ENCODE results near the gene PBX1. TPM values are rescaled to one million over a fixed set of nuclear protein-coding genes. Genes with fewer than 3 reads are reported as not detected.

The PBX1 gene
- total RNA-seq, 2 donors from 2014 or later: 0.80 to 16.6 TPM

GRCh38 chr1:164571333-164571732 is 12.3 kb downstream of the PBX1 start:
- ATAC-seq: no peak
- no peaks in the 10 kb centered on the region for H3K4me1 Mint-ChIP-seq
- no peak for DNase-seq
- no peak overlapping the region for H3K27ac Mint-ChIP-seq
- no peak overlapping the region for H3K4me3 Mint-ChIP-seq
- H3K36me3 Mint-ChIP-seq (ENCODE audit: low read depth): no peaks in the 10 kb centered on the region
- no peaks in the 10 kb centered on the region for H3K27me3 Mint-ChIP-seq
- no peaks in the 10 kb centered on the region for H3K9me3 ChIP-seq (ENCODE audit: control insufficient read depth, low read length, poor library complexity, severe bottlenecking)

GRCh38 chr1:164575356-164575886 is 16.4 kb downstream of the PBX1 start:
- H3K27me3 Mint-ChIP-seq: no peaks in the 10 kb centered on the region
- no peaks in the 10 kb centered on the region for H3K9me3 ChIP-seq (ENCODE audit: control insufficient read depth, low read length, poor library complexity, severe bottlenecking)
- no peak for ATAC-seq
- H3K4me1 Mint-ChIP-seq: no peaks in the 10 kb centered on the region
- H3K36me3 Mint-ChIP-seq (ENCODE audit: low read depth): no peaks in the 10 kb centered on the region
- H3K4me3 Mint-ChIP-seq: no peak overlapping the region
- H3K27ac Mint-ChIP-seq: no peak overlapping the region
- no peak for DNase-seq

- H3K36me3 Mint-ChIP-seq (ENCODE audit: low read depth): no peaks in the 10 kb centered on the region
- no peak overlapping the region for H3K4me3 Mint-ChIP-seq
- no peak for ATAC-seq
Observed at GRCh38 chr1:164576291-164577271, 17.6 kb downstream of the PBX1 start.

GRCh38 chr1:164577291-164577690 is 18.3 kb downstream of the PBX1 start:
- Mint-ChIP-seq H3K27me3 (no peaks in the 10 kb centered on the region), H3K4me3 (no peak overlapping the region), H3K4me1 (no peaks in the 10 kb centered on the region), H3K36me3 (ENCODE audit: low read depth) (no peaks in the 10 kb centered on the region), H3K27ac (no peak overlapping the region)
- no peak for ATAC-seq
- no peak for DNase-seq
- no peaks in the 10 kb centered on the region for H3K9me3 ChIP-seq (ENCODE audit: control insufficient read depth, low read length, poor library complexity, severe bottlenecking)

More at GRCh38 chr1:164576291-164577271, 17.6 kb downstream of the PBX1 start:
- Mint-ChIP-seq H3K4me1 (no peaks in the 10 kb centered on the region), H3K27ac (no peak overlapping the region), H3K27me3 (no peaks in the 10 kb centered on the region)
- no peaks in the 10 kb centered on the region for H3K9me3 ChIP-seq (ENCODE audit: control insufficient read depth, low read length, poor library complexity, severe bottlenecking)
- no peak for DNase-seq

- Mint-ChIP-seq H3K27ac (no peak overlapping the region), H3K36me3 (ENCODE audit: low read depth) (no peaks in the 10 kb centered on the region), H3K4me3 (no peak overlapping the region), H3K4me1 (no peaks in the 10 kb centered on the region), H3K27me3 (no peaks in the 10 kb centered on the region)
- DNase-seq (no peak), ATAC-seq (no peak)
- H3K9me3 ChIP-seq (ENCODE audit: control insufficient read depth, low read length, poor library complexity, severe bottlenecking): no peaks in the 10 kb centered on the region
Observed at GRCh38 chr1:164578479-164579200, 19.7 kb downstream of the PBX1 start.

- no peak overlapping the region for H3K4me3 Mint-ChIP-seq
- no peak overlapping the region for H3K27ac Mint-ChIP-seq
Observed at GRCh38 chr1:164579381-164579780, 20.4 kb downstream of the PBX1 start.

GRCh38 chr1:164581762-164582161 is 22.8 kb downstream of the PBX1 start:
- Mint-ChIP-seq H3K36me3 (ENCODE audit: low read depth) (no peaks in the 10 kb centered on the region), H3K4me3 (no peak overlapping the region), H3K4me1 (no peaks in the 10 kb centered on the region), H3K27me3 (no peaks in the 10 kb centered on the region), H3K27ac (no peak overlapping the region)
- DNase-seq (no peak), ATAC-seq (no peak)
- H3K9me3 ChIP-seq (ENCODE audit: control insufficient read depth, low read length, poor library complexity, severe bottlenecking): no peaks in the 10 kb centered on the region

More at GRCh38 chr1:164579381-164579780, 20.4 kb downstream of the PBX1 start:
- DNase-seq (no peak), ATAC-seq (no peak)
- no peaks in the 10 kb centered on the region for H3K36me3 Mint-ChIP-seq (ENCODE audit: low read depth)
- H3K27me3 Mint-ChIP-seq: no peaks in the 10 kb centered on the region
- H3K9me3 ChIP-seq (ENCODE audit: control insufficient read depth, low read length, poor library complexity, severe bottlenecking): no peaks in the 10 kb centered on the region
- no peaks in the 10 kb centered on the region for H3K4me1 Mint-ChIP-seq

- no peak for DNase-seq
- Mint-ChIP-seq H3K4me3 (no peak overlapping the region), H3K27ac (no peak overlapping the region), H3K4me1 (no peaks in the 10 kb centered on the region), H3K27me3 (no peaks in the 10 kb centered on the region), H3K36me3 (ENCODE audit: low read depth) (no peaks in the 10 kb centered on the region)
- H3K9me3 ChIP-seq (ENCODE audit: control insufficient read depth, low read length, poor library complexity, severe bottlenecking): no peaks in the 10 kb centered on the region
- ATAC-seq: no peak
Observed at GRCh38 chr1:164583196-164583595, 24.2 kb downstream of the PBX1 start.

- Mint-ChIP-seq H3K4me3 (no peak overlapping the region), H3K27me3 (no peaks in the 10 kb centered on the region), H3K4me1 (no peaks in the 10 kb centered on the region), H3K27ac (no peak overlapping the region), H3K36me3 (ENCODE audit: low read depth) (no peaks in the 10 kb centered on the region)
- ATAC-seq: no peak
- DNase-seq: no peak
- H3K9me3 ChIP-seq (ENCODE audit: control insufficient read depth, low read length, poor library complexity, severe bottlenecking): no peaks in the 10 kb centered on the region
Observed at GRCh38 chr1:164583835-164584539, 25.0 kb downstream of the PBX1 start.

GRCh38 chr1:164586591-164586990 is 27.6 kb downstream of the PBX1 start:
- DNase-seq (no peak), ATAC-seq (no peak)
- no peaks in the 10 kb centered on the region for H3K4me1 Mint-ChIP-seq
- H3K27ac Mint-ChIP-seq: no peak overlapping the region
- no peak overlapping the region for H3K4me3 Mint-ChIP-seq
- peaks cover 6% of the 10 kb centered on the region for H3K27me3 Mint-ChIP-seq
- no peaks in the 10 kb centered on the region for H3K36me3 Mint-ChIP-seq (ENCODE audit: low read depth)
- H3K9me3 ChIP-seq (ENCODE audit: control insufficient read depth, low read length, poor library complexity, severe bottlenecking): no peaks in the 10 kb centered on the region

- H3K27ac Mint-ChIP-seq: no peak overlapping the region
- no peaks in the 10 kb centered on the region for H3K36me3 Mint-ChIP-seq (ENCODE audit: low read depth)
- ATAC-seq (no peak), DNase-seq (no peak)
- H3K4me1 Mint-ChIP-seq: no peaks in the 10 kb centered on the region
- no peak overlapping the region for H3K4me3 Mint-ChIP-seq
- peaks cover 6% of the 10 kb centered on the region for H3K27me3 Mint-ChIP-seq
- no peaks in the 10 kb centered on the region for H3K9me3 ChIP-seq (ENCODE audit: control insufficient read depth, low read length, poor library complexity, severe bottlenecking)
Observed at GRCh38 chr1:164587617-164588501, 28.9 kb downstream of the PBX1 start.

Data from T-helper 17 cell (primary cell).